ENCODE data around the gene DAZAP1.

The DAZAP1 gene

GRCh38 chr19:1407528-1408299, at the start of gene DAZAP1:
Gene DAZAP1 (plus strand): TSS chr19:1407586. CDS start chr19:1407774, 188 bp downstream.
- in situ Hi-C loops (cut with HindIII; ENCODE audit: low sequenced_read_pairs): no loop called here

GRCh38 chr19:1360126-1360817, 47.1 kb upstream of the DAZAP1 start:
- in situ Hi-C loops (cut with HindIII; ENCODE audit: low sequenced_read_pairs): no loop called here

GRCh38 chr19:1360818-1361461, 46.4 kb upstream of the DAZAP1 start:
- in situ Hi-C loops (cut with HindIII; ENCODE audit: low sequenced_read_pairs): no loop called here

DNA sequence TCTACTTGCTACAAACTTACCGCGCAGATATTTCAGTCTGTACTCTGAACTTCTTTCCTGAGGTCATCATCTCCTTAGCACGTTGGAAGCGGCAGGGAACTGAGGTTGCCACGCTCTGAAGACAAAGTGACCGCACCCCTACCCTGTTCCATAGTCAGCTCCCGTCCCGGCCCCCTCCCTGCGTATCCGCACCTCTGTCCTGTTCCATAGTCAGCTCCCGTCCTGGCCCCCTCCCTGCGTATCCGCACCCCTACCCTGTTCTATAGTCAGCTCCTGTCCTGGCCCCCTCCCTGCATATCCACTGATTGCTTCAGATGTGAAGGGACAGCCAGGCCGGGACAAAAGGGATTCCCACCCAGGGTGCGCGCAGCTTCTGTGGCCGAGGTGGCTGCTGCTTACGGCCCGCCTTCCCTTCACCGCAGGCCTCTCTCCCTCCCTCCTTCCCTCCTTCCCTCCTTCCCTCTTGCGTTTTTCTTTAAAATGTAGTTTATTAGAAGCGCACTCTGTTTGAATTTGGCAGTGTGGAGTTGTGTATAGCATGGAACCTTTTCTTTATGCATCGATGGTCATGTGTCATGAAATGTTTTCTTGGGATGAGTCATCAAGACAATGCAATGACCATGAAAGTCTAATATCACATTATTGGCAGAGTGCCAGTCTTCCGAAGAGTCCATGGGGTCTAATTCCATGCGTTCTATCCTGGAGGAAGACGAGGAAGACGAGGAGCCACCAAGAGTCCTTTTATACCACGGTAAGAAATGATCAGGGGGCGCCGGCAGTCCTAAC, 45.6 kb upstream of the DAZAP1 start:
- in situ Hi-C loops (cut with HindIII; ENCODE audit: low sequenced_read_pairs): no loop called here

- in situ Hi-C loops (cut with HindIII; ENCODE audit: low sequenced_read_pairs): no loop called here
Observed at GRCh38 chr19:1362387-1363257, 44.8 kb upstream of the DAZAP1 start.

DNA sequence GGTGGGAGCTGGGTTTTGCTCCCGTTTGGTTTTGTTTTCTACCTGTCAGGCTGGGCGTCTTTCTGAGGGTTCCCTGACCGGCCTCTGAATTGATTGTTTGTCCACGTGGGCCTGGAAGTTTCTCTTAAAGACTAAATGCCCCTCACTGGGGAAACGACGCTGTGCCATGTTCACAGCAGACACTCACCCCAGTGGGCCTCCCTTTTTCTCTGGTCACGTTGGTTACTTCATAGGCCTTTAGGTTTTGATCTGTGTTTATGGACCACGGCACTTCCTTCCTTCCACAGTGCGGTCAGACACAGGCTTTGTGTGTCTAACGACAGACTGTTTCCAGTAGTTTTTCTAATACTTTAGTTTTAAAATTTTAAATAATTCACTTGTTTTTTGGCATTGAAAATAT, 43.8 kb upstream of the DAZAP1 start:
- in situ Hi-C loops (cut with HindIII; ENCODE audit: low sequenced_read_pairs): no loop called here

- in situ Hi-C loops (cut with HindIII; ENCODE audit: low sequenced_read_pairs): no loop called here
Observed at GRCh38 chr19:1364070-1364704, 43.2 kb upstream of the DAZAP1 start.

DNA sequence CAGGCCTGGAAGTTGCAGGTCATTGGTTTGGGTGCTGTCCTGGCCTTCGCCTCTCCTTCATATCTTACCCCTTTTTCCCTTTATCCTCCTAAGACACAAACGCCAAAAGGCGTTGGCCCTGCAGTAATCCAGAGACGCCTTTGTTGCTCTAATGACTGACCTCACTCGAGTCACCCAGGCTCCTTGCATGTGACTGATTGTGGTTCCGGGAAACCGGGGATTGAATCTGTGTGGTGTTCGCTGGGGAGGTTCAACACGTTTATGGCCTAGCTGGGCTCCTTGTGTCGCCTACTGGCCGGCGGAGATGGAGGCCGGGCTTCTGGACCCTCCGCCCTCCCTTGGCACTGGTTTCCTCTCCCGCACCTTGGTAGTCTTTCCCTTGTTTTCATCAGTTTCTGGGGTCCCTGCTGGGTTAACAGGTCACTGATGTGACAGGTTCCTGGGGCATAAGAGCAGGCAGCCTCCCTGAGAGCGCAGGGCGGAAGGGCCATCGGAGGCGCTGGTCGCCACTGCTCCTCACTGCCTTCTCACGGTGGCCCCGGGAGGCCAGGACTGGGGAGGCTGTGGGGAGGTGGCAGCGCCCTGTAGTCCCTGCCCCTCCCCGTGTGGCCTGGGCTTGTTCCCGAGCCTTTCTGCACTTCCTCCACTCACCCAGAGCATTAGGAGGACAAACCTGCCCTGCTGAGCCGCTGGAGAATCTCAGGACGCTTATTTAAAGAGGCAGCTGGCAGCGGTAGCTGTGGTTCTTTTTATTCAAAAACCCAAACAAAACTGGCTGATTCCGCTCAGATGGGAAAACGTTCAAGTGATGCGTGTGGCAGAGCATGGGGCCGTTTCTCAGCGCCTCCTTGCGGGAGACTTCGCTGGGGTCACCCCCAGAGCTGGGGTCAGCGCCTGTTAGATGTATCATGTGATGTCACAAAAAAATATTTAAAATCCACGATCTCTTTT, 41.8 kb upstream of the DAZAP1 start:
- in situ Hi-C loops (cut with HindIII; ENCODE audit: low sequenced_read_pairs): no loop called here

DNA sequence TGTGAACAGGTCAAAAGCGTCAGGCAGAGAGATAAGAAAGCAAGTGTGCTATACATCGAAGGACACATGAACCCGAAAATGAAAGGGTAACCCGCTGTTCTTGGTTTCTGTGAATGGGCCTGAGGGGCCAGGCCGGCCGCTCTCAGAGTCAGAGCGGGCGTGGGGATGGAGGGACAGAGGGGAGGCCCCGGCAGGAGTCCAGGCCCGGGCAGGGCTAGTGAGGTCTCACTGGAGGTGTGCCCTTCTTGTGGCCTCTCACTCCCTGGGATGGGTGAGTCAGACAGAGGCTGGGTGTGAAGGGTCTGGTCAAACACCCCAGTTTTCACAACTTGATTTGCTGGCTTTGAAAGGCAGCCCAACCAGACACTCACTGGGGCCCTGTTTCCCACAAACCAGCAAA, 41.1 kb upstream of the DAZAP1 start:
- in situ Hi-C loops (cut with HindIII; ENCODE audit: low sequenced_read_pairs): no loop called here

DNA sequence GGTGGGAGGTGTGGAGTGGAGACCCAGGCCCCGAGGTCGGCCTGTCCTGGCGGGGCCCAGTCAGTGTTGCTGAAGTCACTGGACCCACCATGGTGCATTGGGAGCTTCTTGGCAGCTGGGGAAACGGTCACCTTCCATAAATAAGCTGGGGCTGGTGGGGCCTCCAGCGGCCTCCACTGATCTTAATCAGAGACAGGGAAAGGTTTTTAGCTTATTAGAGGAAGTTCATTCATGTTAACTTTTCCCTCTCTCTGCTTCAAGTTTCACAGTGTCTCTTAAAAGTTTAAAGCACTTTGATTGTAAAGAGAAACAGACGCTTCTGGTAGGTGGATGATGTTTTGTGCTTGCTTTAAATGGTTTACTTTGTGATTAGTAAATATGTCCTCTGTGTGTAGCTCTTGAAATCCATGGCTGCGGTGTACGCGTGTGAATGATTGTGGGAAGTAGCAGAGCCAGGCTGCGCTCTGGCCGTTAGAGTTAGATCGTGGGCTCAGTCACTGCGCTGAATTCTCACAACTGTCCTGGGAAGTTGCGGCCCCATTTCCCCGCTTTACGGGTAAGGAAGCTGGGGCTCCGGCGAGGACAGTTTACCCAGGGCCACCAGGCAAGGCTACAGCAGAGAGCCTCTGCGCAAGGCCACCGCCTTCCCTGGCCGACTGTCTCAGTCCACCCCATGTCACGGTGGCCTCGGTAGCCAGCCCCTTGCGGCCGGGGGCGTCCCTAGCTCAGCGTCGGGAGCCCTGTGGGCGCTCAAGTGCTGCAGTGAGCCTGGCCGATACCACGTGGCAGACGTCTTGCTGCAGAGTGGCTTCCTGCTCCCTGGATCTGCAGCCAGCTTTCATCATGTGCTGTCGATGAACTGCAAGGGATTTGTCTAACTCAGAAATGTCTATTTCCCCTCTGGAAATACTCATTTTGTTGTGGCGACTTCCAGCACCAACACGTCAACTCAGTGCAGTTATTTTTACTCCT, 40.2 kb upstream of the DAZAP1 start:
- in situ Hi-C loops (cut with HindIII; ENCODE audit: low sequenced_read_pairs): no loop called here

GRCh38 chr19:1369214-1369805, 38.1 kb upstream of the DAZAP1 start:
- in situ Hi-C loops (cut with HindIII; ENCODE audit: low sequenced_read_pairs): no loop called here

DNA sequence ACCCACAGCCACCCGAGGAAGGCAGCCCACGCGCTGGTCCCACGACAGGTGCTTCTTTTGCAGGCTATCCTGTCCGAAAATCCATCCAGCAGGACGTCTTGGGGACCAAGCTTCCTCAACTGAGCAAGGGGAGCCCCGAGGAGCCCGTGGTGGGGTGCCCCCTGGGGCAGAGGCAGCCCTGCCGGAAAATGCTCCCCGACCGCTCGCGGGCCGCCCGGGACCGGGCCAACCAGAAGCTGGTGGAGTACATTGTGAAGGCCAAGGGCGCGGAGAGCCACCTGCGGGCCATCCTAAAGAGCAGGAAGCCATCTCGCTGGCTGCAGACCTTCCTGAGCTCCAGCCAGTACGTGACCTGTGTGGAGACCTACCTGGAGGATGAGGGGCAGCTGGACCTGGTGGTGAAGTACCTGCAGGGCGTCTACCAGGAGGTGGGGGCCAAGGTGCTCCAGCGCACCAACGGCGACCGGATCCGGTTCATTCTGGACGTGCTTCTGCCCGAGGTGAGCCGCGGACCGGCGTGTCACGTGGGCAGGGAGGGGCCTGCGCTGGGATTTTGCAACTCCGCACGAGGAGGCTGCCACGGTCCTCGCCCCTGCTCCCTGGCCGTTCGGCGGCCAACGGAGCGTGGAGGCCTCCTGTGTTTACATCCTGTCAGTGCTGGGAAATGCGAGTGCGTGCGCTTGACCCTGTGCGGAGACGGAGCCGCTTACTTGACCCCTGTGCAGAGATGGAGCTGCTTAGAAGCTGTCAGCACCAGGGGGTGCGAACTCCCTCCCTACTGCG, 36.6 kb upstream of the DAZAP1 start:
- in situ Hi-C loops (cut with HindIII; ENCODE audit: low sequenced_read_pairs): no loop called here

- in situ Hi-C loops (cut with HindIII; ENCODE audit: low sequenced_read_pairs): no loop called here
Observed at GRCh38 chr19:1373042-1373533, 34.3 kb upstream of the DAZAP1 start.

DNA sequence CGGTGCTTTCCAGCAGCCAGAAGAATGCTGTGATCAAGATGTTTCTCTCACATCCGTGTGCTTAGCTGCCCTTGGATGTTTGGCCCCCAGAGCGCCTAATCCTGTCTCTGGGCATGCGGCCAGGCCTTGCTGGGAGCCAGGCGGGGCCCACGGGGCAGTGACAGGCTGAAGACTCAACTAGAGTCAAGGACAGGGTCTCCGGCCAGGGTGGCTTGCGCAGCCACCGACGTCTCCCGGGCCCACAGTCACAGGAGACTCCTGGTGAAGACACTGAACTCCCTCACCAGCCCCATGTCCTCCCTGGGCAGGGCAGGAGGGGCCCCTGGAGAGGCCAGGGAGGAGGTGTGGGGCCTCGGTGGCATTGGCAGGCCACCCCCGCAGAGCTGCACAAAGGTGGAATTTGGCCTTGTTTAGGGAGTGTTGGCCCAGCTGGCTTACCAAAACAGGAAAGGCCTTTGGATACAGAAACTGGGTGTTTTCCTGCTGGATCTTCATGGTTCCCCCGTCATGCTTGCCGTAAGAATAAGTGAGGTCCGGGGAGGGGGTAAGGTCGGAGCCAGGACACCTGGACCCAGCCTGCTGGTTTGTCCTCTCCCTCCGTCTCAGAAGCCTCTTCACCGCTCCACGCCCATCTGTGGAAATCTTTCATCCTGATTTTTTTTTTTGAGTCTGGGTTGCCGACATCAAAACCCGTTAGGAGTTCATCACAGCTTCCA, 33.7 kb upstream of the DAZAP1 start:
- in situ Hi-C loops (cut with HindIII; ENCODE audit: low sequenced_read_pairs): no loop called here

- in situ Hi-C loops (cut with HindIII; ENCODE audit: low sequenced_read_pairs): no loop called here
Observed at GRCh38 chr19:1374250-1374577, 33.2 kb upstream of the DAZAP1 start.

DNA sequence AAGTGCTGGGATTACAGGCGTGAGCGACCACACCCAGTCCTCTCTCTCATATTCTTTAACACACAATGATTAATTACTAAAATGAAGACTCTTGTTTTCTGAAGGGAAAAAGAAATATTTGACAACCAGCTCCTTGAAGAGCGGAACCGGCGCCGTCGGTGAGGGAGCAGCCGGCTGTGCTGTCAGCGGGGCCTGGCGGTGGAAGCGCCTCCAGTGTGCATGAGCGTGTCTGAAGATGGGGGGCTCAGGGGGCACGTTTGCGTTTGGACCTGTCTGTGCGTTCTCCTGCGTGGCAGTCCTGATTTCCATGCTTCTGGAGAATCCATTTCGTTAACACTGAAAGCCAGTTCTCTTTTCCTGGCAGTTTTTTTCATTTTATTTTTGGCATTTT, 31.0 kb upstream of the DAZAP1 start:
- in situ Hi-C loops (cut with HindIII; ENCODE audit: low sequenced_read_pairs): no loop called here
